GM12892 (cell line): ENCODE measurements around the gene F2R.

ENCODE experiments used
- POLR2A ChIP-seq: IDR thresholded peaks from 2 replicates; pipeline ENCODE4 v1.6.1; 2011; ENCODE audit warnings: low read depth, low read length, control low read depth
- POLR2AphosphoS5 ChIP-seq: IDR thresholded peaks from 2 replicates; pipeline ENCODE4 v1.6.1; 2011; ENCODE audit warnings: low read depth, low read length, control low read depth
- TAF1 ChIP-seq: IDR thresholded peaks from 2 replicates; pipeline ENCODE4 v1.6.1; 2011; ENCODE audit warnings: low read depth, mild to moderate bottlenecking, control low read depth, low read length, borderline replicate concordance

DNA sequence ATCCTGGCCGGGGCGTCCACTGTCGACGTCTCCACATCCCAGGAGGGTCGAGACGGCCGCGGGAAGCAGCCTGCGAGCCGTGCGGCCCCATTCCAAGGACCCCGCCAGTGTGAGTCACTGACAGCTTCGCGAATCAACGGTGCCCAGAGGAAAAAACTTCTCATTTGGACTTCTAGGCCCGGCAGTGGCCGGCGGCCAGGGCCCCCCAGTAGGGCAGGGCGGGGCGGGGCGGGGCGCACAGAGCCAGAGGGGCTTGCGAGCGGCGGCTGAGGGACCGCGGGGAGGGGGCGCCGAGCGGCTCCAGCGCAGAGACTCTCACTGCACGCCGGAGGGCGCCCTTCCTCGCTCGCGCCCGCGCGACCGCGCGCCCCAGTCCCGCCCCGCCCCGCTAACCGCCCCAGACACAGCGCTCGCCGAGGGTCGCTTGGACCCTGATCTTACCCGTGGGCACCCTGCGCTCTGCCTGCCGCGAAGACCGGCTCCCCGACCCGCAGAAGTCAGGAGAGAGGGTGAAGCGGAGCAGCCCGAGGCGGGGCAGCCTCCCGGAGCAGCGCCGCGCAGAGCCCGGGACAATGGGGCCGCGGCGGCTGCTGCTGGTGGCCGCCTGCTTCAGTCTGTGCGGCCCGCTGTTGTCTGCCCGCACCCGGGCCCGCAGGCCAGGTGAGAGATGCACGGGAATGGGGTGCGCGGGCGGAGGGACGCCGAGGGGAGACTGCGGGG lies at the start of gene F2R:
- no peak for TF ChIP-seq POLR2A
- no peak for TF ChIP-seq POLR2AphosphoS5
- TF ChIP-seq TAF1: no peak
